Naive B cell (primary cell): ENCODE data around the gene TRIO. TPM values are rescaled to one million over a fixed set of nuclear protein-coding genes. Genes with fewer than 3 reads are reported as not detected.

Experiments used
- ATAC-seq, 2 donors: fragments of 150-1000 bp; cut with Tn5 transposase; 2 replicates each; pipeline ENCODE4 v1.10.0; 2021; ENCODE audit warnings: low read depth in 2 of 2, mild to moderate bottlenecking in 2 of 2, moderate library complexity in 2 of 2
- DNase-seq: peaks from one replicate; pipeline ENCODE4 v3.0.0; 2022
- H3K27ac Mint-ChIP-seq, 6 donors: one replicate each; pipeline ENCODE4 v1.8.0; 2020 to 2022; ENCODE audit warnings: mild to moderate bottlenecking in 6 of 6, mixed read lengths in 6 of 6, moderate library complexity in 5 of 6, inconsistent platforms in 2 of 6
- H3K27me3 Mint-ChIP-seq, 3 donors: one replicate each; pipeline ENCODE4 v1.8.0; 2021 to 2022; ENCODE audit warnings: mixed read lengths in 3 of 3, mild to moderate bottlenecking in 1 of 3
- H3K36me3 Mint-ChIP-seq, 2 donors: one replicate each; pipeline ENCODE4 v1.8.0; 2020 to 2022; ENCODE audit warnings: mixed read lengths in 2 of 2, inconsistent platforms in 1 of 2, mild to moderate bottlenecking in 1 of 2
- H3K4me1 Mint-ChIP-seq, 3 donors: one replicate each; pipeline ENCODE4 v1.8.0; 2020 to 2022; ENCODE audit warnings: mixed read lengths in 3 of 3, inconsistent platforms in 1 of 3, mild to moderate bottlenecking in 1 of 3, moderate library complexity in 1 of 3
- H3K4me3 Mint-ChIP-seq, 8 donors: one replicate each; pipeline ENCODE4 v1.8.0; 2020 to 2022; ENCODE audit warnings: mild to moderate bottlenecking in 8 of 8, mixed read lengths in 8 of 8, moderate library complexity in 8 of 8, inconsistent platforms in 2 of 8
- H3K9me3 Mint-ChIP-seq, 7 donors: one replicate each; pipeline ENCODE4 v1.8.0; 2020 to 2022; ENCODE audit warnings: mixed read lengths in 7 of 7, mild to moderate bottlenecking in 5 of 7, inconsistent platforms in 2 of 7, moderate library complexity in 1 of 7
- polyA plus RNA-seq, 6 donors: library from polyadenylated mRNA; unstranded; fragments of 300-500 nt; fragmentation: Illumina TruSeq; gene quantifications; one replicate each; pipeline ENCODE4 v1.2.3, GENCODE V29; 2021; ENCODE audit warnings: low read depth in 6 of 6

TRIO gene
- polyA plus RNA-seq, 6 donors from 2014 or later: 7.3 to 16.4 (median 11.1) TPM

DNA sequence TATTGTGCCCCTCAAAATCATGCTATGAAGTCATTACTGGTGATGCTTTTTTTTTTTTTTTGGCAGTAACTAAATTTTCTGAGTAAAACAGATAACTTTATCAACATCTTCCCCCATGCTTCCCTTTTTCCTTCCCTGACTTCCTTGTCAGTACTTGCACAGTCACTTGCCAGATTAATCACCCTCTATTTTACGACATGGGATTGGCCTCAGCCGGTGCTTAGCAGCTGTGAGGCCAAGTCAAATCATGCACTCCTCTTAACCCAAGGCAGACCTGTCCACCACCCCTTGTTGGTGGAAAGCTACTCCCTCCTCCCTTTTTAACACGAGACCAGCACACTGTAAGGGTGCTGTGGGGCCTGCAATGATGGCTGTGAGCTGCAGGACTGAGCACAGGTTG is 320.5 kb downstream of the TRIO start:
- Mint-ChIP-seq H3K27me3 (no peaks in the 10 kb centered on the region), H3K27ac (no peak overlapping the region), H3K9me3 (no peaks in the 10 kb centered on the region), H3K36me3 (peaks cover 15 to 38% of the 10 kb centered on the region in 2 donors), H3K4me1 (no peaks in the 10 kb centered on the region), H3K4me3 (no peak overlapping the region)
- ATAC-seq (no peak), DNase-seq (no peak)

DNA sequence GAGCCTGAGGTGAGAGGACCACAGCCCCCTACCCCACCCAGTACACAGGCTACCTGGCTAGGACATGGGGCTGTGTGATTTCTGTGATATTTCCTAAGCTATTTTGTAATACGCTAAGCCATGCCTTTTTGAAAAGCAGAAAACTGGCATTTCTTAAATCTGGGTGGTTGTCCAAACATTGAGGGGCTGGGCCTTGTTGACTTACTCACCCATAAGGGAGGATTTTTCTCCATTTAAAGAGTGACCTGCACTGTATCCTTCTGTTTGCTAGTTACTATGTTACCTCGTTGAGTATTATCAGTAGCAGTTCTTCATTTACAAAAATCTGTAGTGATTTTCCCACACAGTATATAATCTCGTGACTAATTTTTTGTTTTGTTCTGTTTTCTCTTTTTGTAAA is 321.0 kb downstream of the TRIO start:
- no peak for ATAC-seq
- peaks cover 12 to 38% of the 10 kb centered on the region in 2 donors for H3K36me3 Mint-ChIP-seq
- no peak for DNase-seq
- H3K27me3 Mint-ChIP-seq: no peaks in the 10 kb centered on the region
- H3K9me3 Mint-ChIP-seq: no peaks in the 10 kb centered on the region
- no peak overlapping the region for H3K27ac Mint-ChIP-seq
- no peak overlapping the region for H3K4me3 Mint-ChIP-seq
- no peaks in the 10 kb centered on the region for H3K4me1 Mint-ChIP-seq

DNA sequence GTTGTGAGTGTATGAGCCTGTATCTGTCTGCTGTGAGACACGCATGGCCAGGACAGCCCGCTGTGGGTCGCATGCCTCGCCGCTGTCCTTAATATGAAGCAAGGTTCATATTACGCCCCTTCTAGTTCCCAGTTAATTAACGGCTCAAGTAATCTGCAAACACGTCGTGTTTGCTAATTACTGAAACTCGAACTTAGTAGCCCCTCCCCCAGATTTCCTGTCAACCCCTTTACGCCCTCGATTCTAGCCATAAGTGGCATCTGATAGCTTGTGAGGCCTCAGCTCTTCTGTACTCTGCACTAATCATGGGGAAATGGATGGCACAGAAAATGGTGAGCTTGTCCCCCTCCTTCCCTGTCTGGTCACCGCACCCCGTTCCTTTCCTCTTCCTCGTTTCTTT is 321.5 kb downstream of the TRIO start:
- Mint-ChIP-seq H3K27me3 (no peaks in the 10 kb centered on the region), H3K36me3 (peaks cover 11 to 38% of the 10 kb centered on the region in 2 donors), H3K27ac (peak overlapping the region in 2 of 6 donors; percentile 3 to 56), H3K9me3 (no peaks in the 10 kb centered on the region), H3K4me3 (no peak overlapping the region), H3K4me1 (no peaks in the 10 kb centered on the region)
- ATAC-seq (no peak), DNase-seq (no peak)

- Mint-ChIP-seq H3K4me1 (no peaks in the 10 kb centered on the region), H3K36me3 (peaks cover 11 to 38% of the 10 kb centered on the region in 2 donors), H3K27ac (peak overlapping the region in 2 of 6 donors; percentile 3 to 56), H3K9me3 (no peaks in the 10 kb centered on the region), H3K4me3 (no peak overlapping the region), H3K27me3 (no peaks in the 10 kb centered on the region)
- no peak for DNase-seq
- ATAC-seq: no peak
Measured at GRCh38 chr5:14465116-14465515, 322.0 kb downstream of the TRIO start.

- Mint-ChIP-seq H3K4me1 (no peaks in the 10 kb centered on the region), H3K36me3 (peaks cover 11 to 45% of the 10 kb centered on the region in 2 donors), H3K27me3 (no peaks in the 10 kb centered on the region), H3K9me3 (no peaks in the 10 kb centered on the region), H3K4me3 (no peak overlapping the region), H3K27ac (no peak overlapping the region)
- no peak for DNase-seq
- ATAC-seq: no peak
Measured at GRCh38 chr5:14465776-14466175, 322.6 kb downstream of the TRIO start.

DNA sequence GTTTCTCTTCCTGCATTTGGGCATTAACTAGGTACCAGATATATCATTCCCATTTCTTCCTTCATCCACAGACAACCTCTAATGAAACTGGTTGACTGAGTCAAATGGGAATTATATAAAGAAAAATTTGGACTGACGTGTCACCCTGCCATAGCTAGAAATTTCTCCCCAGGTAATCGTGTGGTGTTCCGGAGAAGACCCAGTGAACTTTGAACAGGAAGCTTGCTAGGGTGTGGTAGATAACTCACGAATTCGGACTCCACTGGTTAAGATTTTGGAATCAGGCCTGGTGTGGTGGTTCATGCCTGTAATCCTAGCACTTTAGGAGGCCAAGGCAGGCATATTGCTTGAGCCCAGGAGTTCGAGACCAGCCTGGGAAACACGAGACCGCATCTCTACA is 324.1 kb downstream of the TRIO start:
- H3K9me3 Mint-ChIP-seq: no peaks in the 10 kb centered on the region
- H3K27ac Mint-ChIP-seq: no peak overlapping the region
- H3K36me3 Mint-ChIP-seq: peaks cover 21 to 37% of the 10 kb centered on the region in 2 donors
- no peaks in the 10 kb centered on the region for H3K4me1 Mint-ChIP-seq
- H3K27me3 Mint-ChIP-seq: no peaks in the 10 kb centered on the region
- ATAC-seq (no peak), DNase-seq (no peak)
- no peak overlapping the region for H3K4me3 Mint-ChIP-seq

GRCh38 chr5:14467886-14468285 is 324.7 kb downstream of the TRIO start:
- peaks cover 22 to 31% of the 10 kb centered on the region in 2 donors for H3K36me3 Mint-ChIP-seq
- no peaks in the 10 kb centered on the region for H3K27me3 Mint-ChIP-seq
- H3K27ac Mint-ChIP-seq: no peak overlapping the region
- H3K4me3 Mint-ChIP-seq: no peak overlapping the region
- no peak for ATAC-seq
- no peaks in the 10 kb centered on the region for H3K9me3 Mint-ChIP-seq
- no peaks in the 10 kb centered on the region for H3K4me1 Mint-ChIP-seq
- no peak for DNase-seq

GRCh38 chr5:14469551-14470377 is 326.6 kb downstream of the TRIO start:
- H3K27me3 Mint-ChIP-seq: no peaks in the 10 kb centered on the region
- H3K4me1 Mint-ChIP-seq: no peaks in the 10 kb centered on the region
- H3K9me3 Mint-ChIP-seq: no peaks in the 10 kb centered on the region
- ATAC-seq (no peak), DNase-seq (no peak)
- H3K27ac Mint-ChIP-seq: peak overlapping the region in 1 of 6 donors; percentile 50
- H3K36me3 Mint-ChIP-seq: peaks cover 16% of the 10 kb centered on the region in 2 donors
- no peak overlapping the region for H3K4me3 Mint-ChIP-seq

DNA sequence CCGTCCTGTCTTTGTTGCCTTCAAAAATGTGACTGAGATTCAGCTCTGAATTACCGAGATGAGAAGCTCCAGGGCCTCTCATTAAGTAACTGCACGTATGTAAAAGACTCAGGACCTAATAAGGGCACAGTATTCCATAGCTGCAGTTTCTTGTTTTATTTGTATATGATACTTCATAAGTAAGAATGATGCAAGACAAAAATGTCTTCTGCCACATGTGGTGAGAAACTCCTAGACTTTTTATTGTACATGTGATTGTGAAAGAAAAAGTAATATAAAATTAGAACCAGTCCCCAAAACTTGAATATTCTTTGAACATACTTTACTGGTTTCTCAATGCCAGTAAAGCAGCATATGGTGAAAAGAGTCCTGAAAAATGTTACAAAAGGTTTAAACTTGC is 328.4 kb downstream of the TRIO start:
- DNase-seq: no peak
- H3K4me3 Mint-ChIP-seq: no peak overlapping the region
- no peaks in the 10 kb centered on the region for H3K27me3 Mint-ChIP-seq
- no peaks in the 10 kb centered on the region for H3K9me3 Mint-ChIP-seq
- H3K36me3 Mint-ChIP-seq: peaks cover 15 to 18% of the 10 kb centered on the region in 2 donors
- peak overlapping the region in 2 of 6 donors; percentile 24 for H3K27ac Mint-ChIP-seq
- H3K4me1 Mint-ChIP-seq: no peaks in the 10 kb centered on the region
- no peak for ATAC-seq

DNA sequence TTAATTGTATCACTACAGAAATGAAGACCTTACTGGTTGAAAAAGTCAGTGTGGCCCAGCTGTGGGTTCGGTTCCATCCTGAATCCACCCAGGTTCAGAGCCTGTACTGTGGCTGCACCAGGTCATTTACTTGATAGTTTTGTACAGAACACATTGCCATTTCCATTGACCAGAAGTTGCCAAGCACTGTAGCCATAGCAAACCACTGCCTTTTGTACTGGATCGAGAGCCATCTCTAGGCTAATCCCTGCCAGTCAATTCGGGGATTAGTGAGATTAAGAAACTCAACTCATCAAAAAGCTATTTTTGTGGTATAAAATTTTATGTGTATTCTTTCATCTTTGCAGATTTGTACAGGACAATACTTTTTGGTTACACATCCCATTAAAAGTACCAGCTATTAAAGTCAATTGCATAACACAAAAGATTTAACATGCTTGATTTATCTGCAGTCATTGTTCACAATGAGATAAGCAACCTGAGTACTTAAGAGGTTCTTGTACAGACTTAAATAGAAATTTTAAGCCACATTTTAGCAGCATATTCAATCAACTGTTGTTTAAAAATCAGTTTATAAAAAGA is 329.9 kb downstream of the TRIO start:
- Mint-ChIP-seq H3K36me3 (peaks cover 15 to 25% of the 10 kb centered on the region in 2 donors), H3K9me3 (no peaks in the 10 kb centered on the region), H3K4me3 (no peak overlapping the region), H3K27me3 (no peaks in the 10 kb centered on the region), H3K4me1 (no peaks in the 10 kb centered on the region), H3K27ac (no peak overlapping the region)
- no peak for DNase-seq
- no peak for ATAC-seq

- Mint-ChIP-seq H3K36me3 (peaks cover 20 to 29% of the 10 kb centered on the region in 2 donors), H3K9me3 (no peaks in the 10 kb centered on the region), H3K4me1 (no peaks in the 10 kb centered on the region), H3K27me3 (no peaks in the 10 kb centered on the region), H3K27ac (no peak overlapping the region), H3K4me3 (no peak overlapping the region)
- DNase-seq (no peak), ATAC-seq (no peak)
Measured at GRCh38 chr5:14475045-14475444, 331.9 kb downstream of the TRIO start.

- H3K27me3 Mint-ChIP-seq: no peaks in the 10 kb centered on the region
- no peak overlapping the region for H3K4me3 Mint-ChIP-seq
- H3K27ac Mint-ChIP-seq: no peak overlapping the region
- ATAC-seq: no peak
- H3K4me1 Mint-ChIP-seq: no peaks in the 10 kb centered on the region
- H3K9me3 Mint-ChIP-seq: no peaks in the 10 kb centered on the region
- H3K36me3 Mint-ChIP-seq: peaks cover 22 to 38% of the 10 kb centered on the region in 2 donors
- no peak for DNase-seq
Measured at GRCh38 chr5:14476786-14477435, 333.8 kb downstream of the TRIO start.

DNA sequence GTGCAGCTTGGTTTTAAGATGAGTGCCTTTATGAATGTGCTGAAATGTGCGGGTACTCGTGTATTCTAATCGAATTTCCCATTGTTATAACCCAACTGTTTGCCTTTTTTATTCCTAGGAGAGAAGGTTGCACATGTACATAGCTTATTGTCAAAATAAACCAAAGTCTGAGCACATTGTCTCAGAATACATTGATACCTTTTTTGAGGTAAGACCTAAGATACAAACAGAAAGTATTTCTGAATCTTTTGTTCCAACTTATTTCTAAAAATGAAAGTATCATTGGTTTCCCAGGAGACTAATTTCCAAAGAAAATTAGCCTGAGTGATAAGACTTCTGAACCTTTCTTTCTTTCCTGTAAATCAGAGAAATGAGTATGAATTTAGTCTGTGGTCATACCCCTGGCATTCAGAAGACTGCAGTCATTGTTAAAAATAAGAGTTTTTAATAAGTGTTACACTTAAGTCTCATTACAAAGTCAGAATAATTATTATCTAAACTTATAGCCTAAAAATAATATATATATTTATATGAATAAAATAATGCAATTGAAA is 336.1 kb downstream of the TRIO start:
- no peaks in the 10 kb centered on the region for H3K9me3 Mint-ChIP-seq
- peaks cover 30 to 37% of the 10 kb centered on the region in 2 donors for H3K36me3 Mint-ChIP-seq
- no peaks in the 10 kb centered on the region for H3K4me1 Mint-ChIP-seq
- H3K27ac Mint-ChIP-seq: no peak overlapping the region
- H3K27me3 Mint-ChIP-seq: no peaks in the 10 kb centered on the region
- H3K4me3 Mint-ChIP-seq: no peak overlapping the region
- ATAC-seq: no peak
- no peak for DNase-seq

DNA sequence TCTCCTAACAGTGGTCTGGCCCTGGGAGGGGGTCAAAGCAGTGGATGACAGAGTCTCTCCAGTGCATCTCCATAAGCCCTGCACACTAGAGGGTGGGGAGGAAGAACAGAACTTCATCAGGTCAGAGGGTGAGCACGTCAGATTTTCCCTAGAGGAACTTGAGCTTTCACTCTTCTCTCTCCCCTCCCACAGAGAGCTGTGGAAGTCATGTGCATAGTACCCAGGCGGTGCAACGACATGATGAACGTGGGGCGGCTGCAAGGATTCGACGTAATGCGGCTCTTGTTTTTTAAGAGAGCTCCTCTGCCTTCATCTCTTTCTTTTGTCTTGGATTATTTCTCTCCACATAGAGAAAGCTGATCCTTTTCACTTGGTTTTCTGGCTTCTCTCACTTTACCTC is 338.2 kb downstream of the TRIO start:
- Mint-ChIP-seq H3K27ac (no peak overlapping the region), H3K36me3 (peaks cover 43 to 47% of the 10 kb centered on the region in 2 donors), H3K9me3 (no peaks in the 10 kb centered on the region), H3K4me3 (no peak overlapping the region), H3K4me1 (no peaks in the 10 kb centered on the region), H3K27me3 (no peaks in the 10 kb centered on the region)
- ATAC-seq (no peak), DNase-seq (no peak)
